ES-I3 (cell line): ENCODE data around the gene PLPPR1.
"Not testable (repeated sequence)": the region's sequence is repeated elsewhere in the genome, so short reads cannot be mapped to it uniquely, and the experiment has no call there.

ENCODE experiments used
- H3K36me3 ChIP-seq: 2 replicates; pipeline ENCODE4 v1.6.1; 2013; ENCODE audit warnings: mild to moderate bottlenecking, low read length, control low read depth, moderate library complexity; ENCODE audit not compliant: insufficient read depth
- H3K4me1 ChIP-seq: 2 replicates; pipeline ENCODE4 v1.6.1; 2013; ENCODE audit warnings: mild to moderate bottlenecking, control low read depth, low read length; ENCODE audit not compliant: insufficient read depth
- H3K9ac ChIP-seq: 2 replicates; pipeline ENCODE4 v1.6.1; 2013; ENCODE audit warnings: low read depth, mild to moderate bottlenecking, low read length, moderate library complexity
- H3K9me3 ChIP-seq: 2 replicates; pipeline ENCODE4 v1.6.1; 2013; ENCODE audit warnings: mild to moderate bottlenecking, low read length, moderate library complexity; ENCODE audit not compliant: control insufficient read depth, insufficient read depth

PLPPR1 gene

DNA sequence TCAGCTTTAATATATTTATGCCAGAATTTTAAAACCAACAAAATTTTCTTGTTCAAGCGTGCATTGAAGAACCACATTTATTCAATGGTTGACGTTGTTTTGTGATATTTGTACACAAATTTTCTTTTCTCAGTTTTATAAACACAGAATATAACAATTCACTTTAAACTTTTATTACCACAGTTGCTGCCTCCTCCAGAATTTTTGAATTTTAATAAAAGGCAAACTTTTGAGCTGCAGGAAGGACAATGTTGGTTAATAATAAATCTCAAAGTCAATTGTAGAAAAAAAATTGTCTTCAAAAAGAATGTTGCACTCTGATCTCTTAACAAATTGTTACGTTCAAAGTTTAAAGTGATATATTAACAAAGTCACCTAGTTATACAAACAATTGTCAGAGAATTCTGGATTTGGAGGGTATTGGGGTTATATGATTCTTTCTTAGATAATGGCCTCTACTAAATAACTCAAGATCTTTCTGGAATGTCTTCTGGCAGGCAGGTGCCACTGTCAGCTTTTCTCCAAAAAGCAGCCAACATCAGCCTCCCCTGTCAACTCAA lies 295.8 kb downstream of the PLPPR1 start:
- no peak overlapping the region for H3K9ac ChIP-seq
- H3K36me3 ChIP-seq = no peaks in the 10 kb centered on the region
- H3K9me3 ChIP-seq = 0 out of 2 replicates have a peak, but pooled peaks cover 5% of the 10 kb centered on the region
- 0 out of 2 replicates have a peak, but pooled peaks cover 11% of the 10 kb centered on the region for H3K4me1 ChIP-seq

DNA sequence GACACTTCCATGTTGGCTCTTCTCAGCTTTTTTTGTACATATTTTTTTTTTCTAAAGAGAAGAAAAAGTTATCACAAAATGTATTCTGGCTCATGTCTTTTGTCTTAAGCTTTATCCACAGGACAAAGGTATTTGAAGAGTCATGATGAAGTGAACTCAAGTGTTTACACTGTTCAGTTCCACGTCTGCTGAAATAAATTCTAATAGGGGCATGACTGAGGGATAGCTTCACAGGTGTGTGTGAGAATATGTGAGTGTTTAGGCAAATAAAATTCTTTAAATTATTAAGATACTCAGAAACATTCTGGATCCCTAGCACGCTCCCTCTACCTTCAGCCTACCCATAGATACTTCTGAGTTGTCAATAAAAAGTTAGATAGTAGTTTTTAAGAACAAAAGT lies 296.5 kb downstream of the PLPPR1 start:
- 0 out of 2 replicates have a peak, but pooled peaks cover 11% of the 10 kb centered on the region for H3K4me1 ChIP-seq
- no peak overlapping the region for H3K9ac ChIP-seq
- no peaks in the 10 kb centered on the region for H3K36me3 ChIP-seq
- 0 out of 2 replicates have a peak, but pooled peaks cover 7% of the 10 kb centered on the region for H3K9me3 ChIP-seq

- H3K4me1 ChIP-seq = 0 out of 2 replicates have a peak, but pooled peaks cover 11% of the 10 kb centered on the region
- 0 out of 2 replicates have a peak, but pooled peaks cover 7% of the 10 kb centered on the region for H3K9me3 ChIP-seq
- no peak overlapping the region for H3K9ac ChIP-seq
- H3K36me3 ChIP-seq = no peaks in the 10 kb centered on the region
Observed at GRCh38 chr9:101326035-101326434, 297.5 kb downstream of the PLPPR1 start.

- Histone ChIP-seq H3K36me3 (no peaks in the 10 kb centered on the region), H3K9me3 (0 out of 2 replicates have a peak, but pooled peaks cover 7% of the 10 kb centered on the region), H3K9ac (no peak overlapping the region), H3K4me1 (0 out of 2 replicates have a peak, but pooled peaks cover 11% of the 10 kb centered on the region)
Observed at GRCh38 chr9:101326501-101326900, 298.0 kb downstream of the PLPPR1 start.

- H3K36me3 ChIP-seq, H3K9ac ChIP-seq, H3K9me3 ChIP-seq: not testable (repeated sequence)
- H3K4me1 ChIP-seq = 0 out of 2 replicates have a peak, but pooled peaks cover 11% of the 10 kb centered on the region
Observed at GRCh38 chr9:101327422-101327909, 298.9 kb downstream of the PLPPR1 start.

DNA sequence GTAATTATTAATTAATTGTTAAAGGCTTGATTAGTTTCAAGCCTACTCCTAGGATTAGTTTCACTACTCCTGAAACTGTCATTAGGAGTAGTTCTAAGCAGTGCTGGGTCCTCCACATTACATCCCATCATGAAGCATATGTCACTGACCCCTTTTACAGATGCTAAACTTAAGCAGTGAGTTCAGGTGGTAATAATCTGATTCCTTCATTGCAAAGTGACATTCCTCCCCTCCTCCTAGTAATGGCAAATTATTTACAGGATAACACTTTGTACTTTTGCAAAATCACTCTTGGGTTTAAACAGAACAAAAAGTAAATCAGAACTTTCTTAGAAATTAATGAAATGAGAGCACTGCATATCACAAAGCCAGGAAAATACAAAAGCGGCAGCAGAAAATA lies 303.8 kb downstream of the PLPPR1 start:
- Histone ChIP-seq H3K36me3 (no peaks in the 10 kb centered on the region), H3K4me1 (no peaks in the 10 kb centered on the region), H3K9ac (no peak overlapping the region), H3K9me3 (0 out of 2 replicates have a peak, but pooled peaks cover 4% of the 10 kb centered on the region)

DNA sequence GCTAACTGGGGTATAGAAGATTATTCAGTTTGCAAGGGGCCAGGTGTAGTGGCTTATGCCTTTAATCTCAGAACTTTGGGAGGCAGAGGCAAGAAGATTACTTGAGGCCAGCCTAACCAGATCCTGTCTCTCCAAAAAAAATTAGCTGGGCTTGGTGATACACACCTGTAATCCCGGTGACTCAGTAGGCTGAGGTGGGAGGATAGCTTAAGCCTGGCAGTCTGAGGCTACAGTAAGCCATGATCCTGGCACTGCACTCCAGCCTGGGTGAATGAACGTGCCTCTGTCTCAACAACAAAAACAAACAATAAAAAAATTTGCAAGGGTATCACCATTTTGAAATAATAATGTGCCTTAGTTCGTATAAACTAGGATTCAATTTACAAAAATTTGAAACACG lies 305.0 kb downstream of the PLPPR1 start:
- Histone ChIP-seq H3K9ac (no peak overlapping the region), H3K36me3 (no peaks in the 10 kb centered on the region), H3K9me3 (0 out of 2 replicates have a peak, but pooled peaks cover 4% of the 10 kb centered on the region), H3K4me1 (no peaks in the 10 kb centered on the region)

GRCh38 chr9:101333926-101334702 lies 305.6 kb downstream of the PLPPR1 start:
- Histone ChIP-seq H3K9me3 (0 out of 2 replicates have a peak, but pooled peaks cover 4% of the 10 kb centered on the region), H3K36me3 (no peaks in the 10 kb centered on the region), H3K4me1 (no peaks in the 10 kb centered on the region)

GRCh38 chr9:101336091-101336490 lies 307.6 kb downstream of the PLPPR1 start:
- Histone ChIP-seq H3K9me3 (no peaks in the 10 kb centered on the region), H3K9ac (no peak overlapping the region), H3K4me1 (no peaks in the 10 kb centered on the region), H3K36me3 (no peaks in the 10 kb centered on the region)

More at GRCh38 chr9:101333926-101334702, 305.6 kb downstream of the PLPPR1 start:
- no peak overlapping the region for H3K9ac ChIP-seq

GRCh38 chr9:101337237-101337636 lies 308.7 kb downstream of the PLPPR1 start:
- H3K36me3 ChIP-seq = no peaks in the 10 kb centered on the region
- H3K9me3 ChIP-seq = no peaks in the 10 kb centered on the region
- no peak overlapping the region for H3K9ac ChIP-seq
- no peaks in the 10 kb centered on the region for H3K4me1 ChIP-seq

- Histone ChIP-seq H3K4me1 (no peaks in the 10 kb centered on the region), H3K9me3 (no peaks in the 10 kb centered on the region), H3K9ac (no peak overlapping the region), H3K36me3 (no peaks in the 10 kb centered on the region)
Observed at GRCh38 chr9:101341958-101342357, 313.4 kb downstream of the PLPPR1 start.

- H3K36me3 ChIP-seq = no peaks in the 10 kb centered on the region
- no peak overlapping the region for H3K9ac ChIP-seq
- no peaks in the 10 kb centered on the region for H3K9me3 ChIP-seq
- H3K4me1 ChIP-seq = no peaks in the 10 kb centered on the region
Observed at GRCh38 chr9:101342595-101342994, 314.1 kb downstream of the PLPPR1 start.

- no peaks in the 10 kb centered on the region for H3K4me1 ChIP-seq
- H3K36me3 ChIP-seq = no peaks in the 10 kb centered on the region
- no peaks in the 10 kb centered on the region for H3K9me3 ChIP-seq
- no peak overlapping the region for H3K9ac ChIP-seq
Observed at GRCh38 chr9:101350285-101350684, 321.8 kb downstream of the PLPPR1 start.

DNA sequence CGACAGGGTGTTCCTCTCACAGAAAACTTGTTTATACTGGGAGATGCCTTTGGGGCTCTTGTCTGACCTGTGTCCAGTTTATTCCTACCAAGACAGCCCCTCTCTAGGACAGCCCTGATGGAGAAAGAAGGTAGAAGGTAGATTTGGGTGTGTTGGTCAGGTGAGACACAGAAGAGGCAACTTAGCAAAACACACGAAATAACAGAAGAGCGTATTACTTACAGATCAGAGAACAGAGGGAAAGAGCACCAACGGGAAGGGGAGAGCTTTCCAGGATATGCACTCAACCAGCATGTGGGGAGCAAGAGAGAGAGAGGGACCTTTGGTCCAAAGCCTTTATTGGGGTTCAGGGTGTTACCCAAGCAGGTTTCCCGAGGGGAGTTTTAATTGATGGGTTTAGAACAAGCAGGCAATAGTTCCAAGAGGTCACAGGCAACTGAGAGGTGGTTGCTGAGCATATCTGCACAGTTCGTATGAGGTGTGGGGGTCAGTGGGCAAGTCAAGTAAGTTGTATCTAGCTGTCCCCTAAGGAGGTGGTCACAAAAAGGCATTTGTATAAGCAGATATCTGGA lies 324.5 kb downstream of the PLPPR1 start:
- Histone ChIP-seq H3K9me3 (no peaks in the 10 kb centered on the region), H3K4me1 (no peaks in the 10 kb centered on the region), H3K9ac (no peak overlapping the region), H3K36me3 (no peaks in the 10 kb centered on the region)
